GM12878 (cell line): ENCODE results near the gene TXN2. TPM values are rescaled to one million over a fixed set of nuclear protein-coding genes. Genes with fewer than 3 reads are reported as not detected.
A peak's percentile ranks its signal among the peaks of the same experiment; 100 is the strongest.

ENCODE experiments used
- ATF7 ChIP-seq: fragments of 450-650 bp; IDR thresholded peaks from 2 replicates; pipeline ENCODE4 v1.6.1; 2016; ENCODE audit warnings: low read depth, mild to moderate bottlenecking
- CUX1 ChIP-seq: IDR thresholded peaks from 2 replicates; pipeline ENCODE4 v1.6.1; 2012; ENCODE audit warnings: improper control_type of control experiment, low read depth, low read length; ENCODE audit not compliant: insufficient replicate concordance
- E4F1 ChIP-seq: fragments of 450-650 bp; IDR thresholded peaks from 2 replicates; pipeline ENCODE4 v1.6.1; 2018; ENCODE audit warnings: borderline replicate concordance, mild to moderate bottlenecking; ENCODE audit not compliant: partially characterized antibody
- EGR1 ChIP-seq, 2 experiments: IDR thresholded peaks; 1 replicate in 1 of 2; 2 replicates in 1 of 2; pipeline ENCODE4 v1.6.1; 2011 to 2012; ENCODE audit warnings: low read depth in 2 of 2, low read length in 2 of 2, borderline replicate concordance in 1 of 2, mild to moderate bottlenecking in 1 of 2, moderate library complexity in 1 of 2
- FOXK2 ChIP-seq: fragments of 450-650 bp; IDR thresholded peaks from 2 replicates; pipeline ENCODE4 v1.6.1; 2017; ENCODE audit warnings: mild to moderate bottlenecking, moderate library complexity
- GATAD2B ChIP-seq: fragments of 450-650 bp; conservative IDR thresholded peaks from 2 replicates; pipeline ENCODE4 v1.6.1; 2017; ENCODE audit warnings: low read depth, mild to moderate bottlenecking, moderate library complexity
- HCFC1 ChIP-seq: fragments of 150-350 bp; IDR thresholded peaks from 2 replicates; pipeline ENCODE4 v1.6.1; 2014; ENCODE audit warnings: low read length
- NRF1 ChIP-seq: conservative IDR thresholded peaks from 2 replicates; pipeline ENCODE4 v1.6.1; 2011; ENCODE audit warnings: mild to moderate bottlenecking, low read depth, low read length, improper control_type of control experiment
- PAX5 ChIP-seq: IDR thresholded peaks from 2 replicates; pipeline ENCODE4 v1.6.1; 2011; ENCODE audit warnings: low read depth, low read length, borderline replicate concordance
- POLR2A ChIP-seq: IDR thresholded peaks from 2 replicates; pipeline ENCODE4 v1.6.1; 2011; ENCODE audit warnings: low read depth, mild to moderate bottlenecking, low read length
- RB1 ChIP-seq: fragments of 450-650 bp; formaldehyde crosslinking; IDR thresholded peaks from 2 replicates; pipeline ENCODE4 v1.6.1; 2017; ENCODE audit warnings: mild to moderate bottlenecking, borderline replicate concordance
- SIN3A ChIP-seq: IDR thresholded peaks from 2 replicates; pipeline ENCODE4 v1.6.1; 2012; ENCODE audit warnings: low read depth, low read length, improper control_type of control experiment
- SKIL ChIP-seq: fragments of 450-650 bp; IDR thresholded peaks from 2 replicates; pipeline ENCODE4 v1.6.1; 2017; ENCODE audit warnings: mild to moderate bottlenecking, low read depth, inconsistent platforms; ENCODE audit not compliant: poor library complexity, severe bottlenecking
- ZBTB11 ChIP-seq: fragments of 450-650 bp; formaldehyde crosslinking; IDR thresholded peaks from 2 replicates; pipeline ENCODE4 v1.5.0; 2022; ENCODE audit warnings: mild to moderate bottlenecking, missing genetic modification characterization
- ZBTB33 ChIP-seq: fragments of 450-650 bp; IDR thresholded peaks from 2 replicates; pipeline ENCODE4 v1.6.1; 2017; ENCODE audit warnings: mild to moderate bottlenecking
- polyA plus RNA-seq, 11 experiments: library from polyadenylated mRNA; depleted of rRNA in 4 of 11; unstranded in 6 of 11; stranded (reverse) in 5 of 11; fragments of >200 nt; fragmentation: Nextera tagmentation in 4 of 11; fragmentation: Illumina TruSeq in 1 of 11; extraction: Ambion mirVana in 4 of 11; extraction: Trizol in 1 of 11; gene quantifications; 1 replicate in 1 of 11; 2 replicates in 10 of 11; pipeline versions ENCODE4 v1.2.1 to v1.2.3, GENCODE V29; 2011 to 2016; ENCODE audit warnings: inconsistent platforms in 2 of 11, missing spikeins in 2 of 11, low read depth in 1 of 11
- total RNA-seq, 4 experiments: library from RNA; depleted of rRNA in 3 of 4; stranded (reverse); fragments of >200 nt in 3 of 4; fragmentation: Illumina TruSeq in 1 of 4; extraction: Trizol in 1 of 4; gene quantifications; 2 replicates each; pipeline versions ENCODE4 v1.2.1 to v1.2.3, GENCODE V29; 2013 to 2021

Gene TXN2
- total and polyA plus RNA-seq, 10 of the 15 experiments (the other 5 are each of a cell fraction or from before 2014, with no cell fraction given), result 70.2 to 350 (median 183) TPM

- TF ChIP-seq CUX1 (no peak), FOXK2 (0 out of 2 replicates have a peak, but pooled peaks have one; percentile 20), NRF1 (no peak), ZBTB33 (no peak), E4F1 (no peak), POLR2A (no peak), GATAD2B (no peak), PAX5 (no peak), RB1 (peak; percentile 26; the same call in 1 of the 2 replicates), ZBTB11 (CRISPR knock-in tag) (peak; percentile 90), HCFC1 (peak; percentile 70), EGR1 (IDR thresholded peaks at IDR 0.05; ENCODE audit: borderline replicate concordance in 1 of 2, low read depth in 2 of 2, low read length in 2 of 2) (no peak), ATF7 (no peak), SIN3A (no peak), SKIL (no peak)
Measured at GRCh38 chr22:36480941-36481392, 473 bp downstream of the TXN2 start (continued).
